SK-N-SH (cell line): Measurements from ENCODE around the gene GOLGA6L7. TPM values are rescaled to one million over a fixed set of nuclear protein-coding genes. Genes with fewer than 3 reads are reported as not detected.

Experiments used
- CTCF ChIA-PET: fragments of 300-600, 350-600 bp; formaldehyde crosslinking; extraction: SDS; loops from one replicate; lab custom pipeline; 2021; lab: Yijun Ruan, JAX
- POLR2A ChIA-PET: fragments of 350-600 bp; sonication (Branson Sonifier 250); formaldehyde crosslinking; extraction: SDS; loops from one replicate; lab custom pipeline; 2020; ENCODE audit warnings: antibody characterized with exemption, inconsistent platforms; lab: Yijun Ruan, JAX
- DNase-seq: peaks from one replicate; pipeline ENCODE4 v3.0.0; 2012
- H2AFZ ChIP-seq: fragments of 200-600 bp; sonication (generic); 2 replicates; pipeline ENCODE4 v1.8.1; 2016; ENCODE audit warnings: antibody characterized with exemption, mild to moderate bottlenecking, low read depth
- H3F3A ChIP-seq: fragments of 200-600 bp; sonication (generic); replicated peaks from 2 replicates; pipeline ENCODE3; 2016; ENCODE audit warnings: antibody characterized with exemption, mild to moderate bottlenecking; ENCODE audit not compliant: insufficient read depth
- H3K27ac ChIP-seq, 2 experiments: fragments of 200-500 bp in 1 of 2; fragments of 200-600 bp in 1 of 2; sonication (Bioruptor generic) in 1 of 2; sonication (generic), shearing (Covaris generic) in 1 of 2; 2 replicates each; pipeline versions ENCODE4 v1.5.1 to v1.6.1; 2014 to 2016; ENCODE audit warnings: low read depth in 2 of 2, inconsistent platforms in 1 of 2, low read length in 1 of 2, mild to moderate bottlenecking in 1 of 2, mixed read lengths in 1 of 2
- H3K27me3 ChIP-seq: fragments of 200-600 bp; sonication (generic), shearing (Covaris generic); 2 replicates; pipeline ENCODE4 v1.6.1; 2016; ENCODE audit warnings: mixed run types; ENCODE audit not compliant: insufficient read depth
- H3K36me3 ChIP-seq, 2 experiments: fragments of 200-500 bp in 1 of 2; fragments of 200-600 bp in 1 of 2; sonication (Bioruptor generic) in 1 of 2; sonication (generic) in 1 of 2; replicated peaks in 1 of 2; 2 replicates each; pipeline versions ENCODE3 to v1.5.1; 2014 to 2016; ENCODE audit warnings: low read length in 1 of 2, mild to moderate bottlenecking in 1 of 2; ENCODE audit not compliant: insufficient read depth in 2 of 2, control insufficient read depth in 1 of 2
- H3K4me1 ChIP-seq, 2 experiments: fragments of 200-500 bp in 1 of 2; fragments of 200-600 bp in 1 of 2; sonication (Bioruptor generic) in 1 of 2; sonication (generic), shearing (Covaris generic) in 1 of 2; 2 replicates each; pipeline versions ENCODE4 v1.5.1 to v1.6.1; 2014 to 2016; ENCODE audit warnings: low read depth in 1 of 2, low read length in 1 of 2, mixed run types in 1 of 2; ENCODE audit not compliant: insufficient read depth in 2 of 2, control insufficient read depth in 1 of 2
- H3K4me2 ChIP-seq: fragments of 200-600 bp; sonication (generic), shearing (Covaris generic); 2 replicates; pipeline ENCODE4 v1.6.1; 2017; ENCODE audit warnings: mixed run types
- H3K4me3 ChIP-seq, 2 experiments: fragments of 200-500 bp in 1 of 2; fragments of 200-600 bp in 1 of 2; sonication (Bioruptor generic) in 1 of 2; sonication (generic), shearing (Covaris generic) in 1 of 2; 2 replicates each; pipeline versions ENCODE4 v1.5.1 to v1.8.1; 2014 to 2016; ENCODE audit warnings: low read depth in 2 of 2, inconsistent platforms in 1 of 2, low read length in 1 of 2, mild to moderate bottlenecking in 1 of 2, mixed read lengths in 1 of 2, moderate library complexity in 1 of 2
- H3K79me2 ChIP-seq: fragments of 200-600 bp; sonication (generic); 2 replicates; pipeline ENCODE4 v1.8.1; 2017; ENCODE audit warnings: mild to moderate bottlenecking; ENCODE audit not compliant: insufficient read depth
- H3K9ac ChIP-seq: fragments of 200-600 bp; sonication (generic); 2 replicates; pipeline ENCODE4 v1.6.1; 2017; ENCODE audit warnings: mixed run types
- H3K9me2 ChIP-seq: fragments of 200-600 bp; sonication (generic); 2 replicates; pipeline ENCODE4 v1.6.1; 2017; ENCODE audit warnings: mixed run types
- H3K9me3 ChIP-seq: fragments of 200-600 bp; sonication (generic); 2 replicates; pipeline ENCODE4 v1.6.1; 2017; ENCODE audit warnings: mixed run types, mild to moderate bottlenecking, moderate library complexity
- H4K20me1 ChIP-seq: fragments of 200-600 bp; sonication (generic); 2 replicates; pipeline ENCODE4 v1.6.1; 2017; ENCODE audit warnings: mild to moderate bottlenecking, mixed run types; ENCODE audit not compliant: insufficient read depth
- ELF1 ChIP-seq: IDR thresholded peaks from 2 replicates; pipeline ENCODE4 v1.4.0; 2012
- EP300 ChIP-seq, 2 experiments: IDR thresholded peaks; 2 replicates each; pipeline versions ENCODE4 v1.4.0 to v1.6.1; 2012; ENCODE audit warnings: borderline replicate concordance in 1 of 2, low read depth in 1 of 2, low read length in 1 of 2
- EZH2phosphoT487 ChIP-seq: fragments of 200-600 bp; sonication (generic); IDR thresholded peaks from 2 replicates; pipeline ENCODE4 v1.6.1; 2017; ENCODE audit warnings: low read depth, mixed run types, mild to moderate bottlenecking, antibody characterized with exemption, moderate library complexity, borderline replicate concordance
- FOXM1 ChIP-seq: IDR thresholded peaks from 2 replicates; pipeline ENCODE4 v1.4.0; 2012; ENCODE audit warnings: low read depth, mild to moderate bottlenecking
- GABPA ChIP-seq: IDR thresholded peaks from 2 replicates; pipeline ENCODE4 v1.4.0; 2012; ENCODE audit warnings: low read depth, mild to moderate bottlenecking
- JUND ChIP-seq: IDR thresholded peaks from 2 replicates; pipeline ENCODE4 v1.4.0; 2012
- MXI1 ChIP-seq: IDR thresholded peaks from 2 replicates; pipeline ENCODE4 v1.6.1; 2012; ENCODE audit warnings: mild to moderate bottlenecking, low read depth, low read length, improper control_type of control experiment
- POLR2AphosphoS5 ChIP-seq: IDR thresholded peaks from 2 replicates; pipeline ENCODE4 v1.6.1; 2012; ENCODE audit warnings: low read depth, low read length
- RAD21 ChIP-seq: IDR thresholded peaks from 2 replicates; pipeline ENCODE4 v1.6.1; 2012; ENCODE audit warnings: mild to moderate bottlenecking, low read length
- REST ChIP-seq: IDR thresholded peaks from 2 replicates; pipeline ENCODE4 v1.6.1; 2012; ENCODE audit warnings: mild to moderate bottlenecking, low read depth, low read length, moderate library complexity
- RFX5 ChIP-seq: IDR thresholded peaks from 2 replicates; pipeline ENCODE4 v1.6.1; 2012; ENCODE audit warnings: mild to moderate bottlenecking, improper control_type of control experiment, low read length
- SIN3A ChIP-seq: IDR thresholded peaks from 2 replicates; pipeline ENCODE4 v1.6.1; 2012; ENCODE audit warnings: low read depth, mild to moderate bottlenecking, low read length, moderate library complexity, borderline replicate concordance
- TCF12 ChIP-seq: IDR thresholded peaks from 2 replicates; pipeline ENCODE4 v1.4.0; 2012
- TEAD4 ChIP-seq: IDR thresholded peaks from 2 replicates; pipeline ENCODE4 v1.4.0; 2012; ENCODE audit warnings: mild to moderate bottlenecking, borderline replicate concordance; ENCODE audit not compliant: insufficient read depth
- YY1 ChIP-seq: IDR thresholded peaks from 2 replicates; pipeline ENCODE4 v1.4.0; 2012; ENCODE audit warnings: low read depth, mild to moderate bottlenecking
- WGBS: methylation state at CpG from one replicate; pipeline ENCODE4 v1.1.6; 2017; ENCODE audit warnings: low lambda C conversion rate; 5-methylcytosine and 5-hydroxymethylcytosine counted together
- polyA plus RNA-seq, 3 experiments: library from polyadenylated mRNA; depleted of rRNA; stranded (reverse); fragments of >200 nt; gene quantifications; 2 replicates each; pipeline ENCODE4 v1.2.3, GENCODE V29; 2012
- TF ChIP-seq, protein P1 (sequence below): fragments of 150-350 bp; IDR thresholded peaks from 2 replicates; pipeline ENCODE4 v1.6.1; 2017; ENCODE audit warnings: antibody characterized with exemption, low read length, low read depth, borderline replicate concordance
- TF ChIP-seq, protein P2 (sequence below): IDR thresholded peaks from 2 replicates; pipeline ENCODE4 v1.4.0; 2012; ENCODE audit warnings: low read depth

The GOLGA6L7 gene
- polyA plus RNA-seq, 1 of the 3 experiments (the other 2 are of a cell fraction), result not detected

GRCh38 chr15:28873006-28873405 is 24.6 kb upstream of the GOLGA6L7 start (continued):
- no peak for TF ChIP-seq REST

DNA sequence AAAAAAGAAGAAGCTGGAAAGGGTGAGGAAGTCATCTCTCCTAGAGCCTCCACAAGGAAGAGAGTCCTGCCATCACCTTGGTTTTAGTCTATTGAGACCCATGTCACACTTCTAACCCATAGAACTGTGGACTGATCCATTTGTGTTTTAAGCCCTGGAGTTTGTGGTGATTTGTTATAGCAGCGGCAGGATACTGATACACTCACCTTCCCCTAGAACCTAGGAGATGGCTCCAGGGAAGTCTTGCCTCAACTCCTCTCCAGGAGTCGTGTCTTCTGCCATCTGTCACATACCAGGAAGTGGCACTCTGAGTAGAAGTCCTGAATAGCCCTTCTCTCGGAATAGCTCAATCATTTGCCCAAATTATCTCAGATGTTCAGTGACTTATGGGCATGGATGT is 22.7 kb upstream of the GOLGA6L7 start:
- ChIA-PET POLR2A (no interaction called here), CTCF (no interaction called here)
- Histone ChIP-seq H3K36me3 (no peaks in the 10 kb centered on the region), H3K79me2 (no peaks in the 10 kb centered on the region), H2AFZ (no peak overlapping the region), H3K9ac (no peak overlapping the region), H3K4me2 (no peak overlapping the region), H3K9me3 (no peaks in the 10 kb centered on the region), H4K20me1 (no peaks in the 10 kb centered on the region), H3K4me3 (no peak overlapping the region), H3K27ac (no peak overlapping the region), H3K4me1 (peaks cover 0 to 9% of the 10 kb centered on the region in 2 experiments; a peak in 1 of 4 replicates), H3K27me3 (no peaks in the 10 kb centered on the region), H3K9me2 (no peaks in the 10 kb centered on the region), H3F3A (no peaks in the 10 kb centered on the region)
- 57% methylated on average over 3 of the region's 3 CpGs for WGBS
- TF ChIP-seq RAD21 (no peak), RFX5 (no peak), MXI1 (no peak), TCF12 (no peak), EP300 (IDR thresholded peaks at IDR 0.05; ENCODE audit: borderline replicate concordance in 1 of 2, low read depth in 1 of 2, low read length in 1 of 2) (no peak), GABPA (no peak), SIN3A (no peak), YY1 (no peak), FOXM1 (no peak), EZH2phosphoT487 (no peak), TEAD4 (no peak), JUND (no peak), ELF1 (no peak), POLR2AphosphoS5 (no peak)
- TF ChIP-seq, protein P1, sequence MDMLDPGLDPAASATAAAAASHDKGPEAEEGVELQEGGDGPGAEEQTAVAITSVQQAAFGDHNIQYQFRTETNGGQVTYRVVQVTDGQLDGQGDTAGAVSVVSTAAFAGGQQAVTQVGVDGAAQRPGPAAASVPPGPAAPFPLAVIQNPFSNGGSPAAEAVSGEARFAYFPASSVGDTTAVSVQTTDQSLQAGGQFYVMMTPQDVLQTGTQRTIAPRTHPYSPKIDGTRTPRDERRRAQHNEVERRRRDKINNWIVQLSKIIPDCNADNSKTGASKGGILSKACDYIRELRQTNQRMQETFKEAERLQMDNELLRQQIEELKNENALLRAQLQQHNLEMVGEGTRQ, result no peak
- TF ChIP-seq, protein P2, sequence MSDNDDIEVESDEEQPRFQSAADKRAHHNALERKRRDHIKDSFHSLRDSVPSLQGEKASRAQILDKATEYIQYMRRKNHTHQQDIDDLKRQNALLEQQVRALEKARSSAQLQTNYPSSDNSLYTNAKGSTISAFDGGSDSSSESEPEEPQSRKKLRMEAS, result no peak
- no peak for DNase-seq
